GM10248 (cell line): Measurements from ENCODE around the gene ST6GALNAC1.
A peak's percentile ranks its signal among the peaks of the same experiment; 100 is the strongest.

Experiments
- CTCF ChIA-PET: fragments of 300-600 bp; sonication (Branson Sonifier 250); formaldehyde crosslinking; extraction: SDS; loops from one replicate; lab custom pipeline; 2021; ENCODE audit warnings: antibody characterized with exemption; lab: Yijun Ruan, JAX
- POLR2A ChIA-PET: fragments of 350-650 bp; sonication (Branson Sonifier 250); formaldehyde crosslinking; extraction: SDS; loops from one replicate; lab custom pipeline; 2020; ENCODE audit warnings: antibody characterized with exemption; lab: Yijun Ruan, JAX
- DNase-seq: peaks from one replicate; pipeline ENCODE4 v3.0.0; 2012; ENCODE audit errors: extremely low spot score
- TF ChIP-seq, protein P1 (sequence below): IDR thresholded peaks from 2 replicates; pipeline ENCODE4 v1.5.1; 2012; ENCODE audit warnings: mild to moderate bottlenecking, low read depth; ENCODE audit errors: extremely low read depth, missing control alignments, control extremely low read depth

Gene ST6GALNAC1

DNA sequence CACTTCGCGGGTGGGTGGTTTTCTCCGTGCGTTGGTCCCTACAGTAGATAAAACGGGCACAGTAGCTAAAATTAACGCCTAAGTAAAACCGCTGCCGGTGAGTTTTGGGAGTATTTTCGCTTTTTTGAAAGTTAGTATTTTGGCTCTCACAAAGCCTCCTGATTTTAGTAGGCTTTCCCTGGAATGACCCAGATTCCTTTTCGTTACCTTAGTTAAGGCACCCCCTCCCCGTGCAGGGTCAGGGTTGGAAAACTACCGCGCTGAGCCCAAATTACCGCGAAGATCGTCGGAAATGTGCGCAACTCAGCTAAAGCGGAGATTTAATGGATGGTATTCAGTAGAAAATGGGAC is 28.3 kb upstream of the ST6GALNAC1 start:
- ChIA-PET POLR2A (interaction anchor here (0.7 to 1.0 kb wide), 2 partner anchors 10 to 773 kb away, joined by 3 read pairs; no protein-coding TSS in a partner anchor), CTCF (interaction anchor here (1.0 to 2.9 kb wide), 7 partner anchors 10 to 165 kb away, joined by 3 to 31 read pairs (median 4); no protein-coding TSS in a partner anchor)

DNA sequence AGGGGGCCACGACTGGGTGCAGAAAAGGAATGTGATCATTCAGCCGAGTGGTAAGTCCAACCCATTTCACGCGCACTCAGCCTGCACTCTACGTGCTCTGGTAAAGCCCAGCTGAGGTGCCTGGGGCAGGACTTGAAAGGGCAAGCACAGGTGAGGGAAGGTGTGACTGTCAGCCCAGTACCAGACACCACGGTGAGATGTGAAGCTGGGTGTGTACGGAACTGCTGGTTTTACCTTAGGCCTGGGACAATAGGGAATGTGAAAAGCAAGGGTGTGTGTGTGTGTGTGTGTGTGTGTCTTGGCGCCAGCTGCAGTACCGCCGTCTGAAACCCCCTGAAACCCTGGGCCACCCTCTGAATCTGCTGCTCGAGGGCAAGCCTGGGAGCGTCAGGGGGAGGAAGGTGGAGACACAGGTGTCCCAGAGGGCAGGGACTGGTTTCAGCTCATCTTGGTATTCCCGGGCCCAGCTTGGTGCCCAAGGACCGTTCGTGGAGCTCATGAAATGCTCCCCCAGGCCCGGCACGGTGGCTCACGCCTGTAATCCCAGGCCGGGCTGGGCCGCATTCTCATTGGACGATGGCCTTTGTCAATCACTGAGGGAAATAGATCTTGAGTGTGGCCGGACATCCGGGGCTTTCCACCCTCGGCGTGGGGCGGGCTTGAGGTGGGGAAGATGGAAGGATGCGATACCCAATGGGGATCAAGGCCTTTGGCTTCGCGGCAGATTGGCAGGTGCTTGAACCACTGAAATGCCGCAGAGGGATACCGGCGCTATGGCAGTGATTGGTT is 27.8 kb upstream of the ST6GALNAC1 start:
- TF ChIP-seq, protein P1, sequence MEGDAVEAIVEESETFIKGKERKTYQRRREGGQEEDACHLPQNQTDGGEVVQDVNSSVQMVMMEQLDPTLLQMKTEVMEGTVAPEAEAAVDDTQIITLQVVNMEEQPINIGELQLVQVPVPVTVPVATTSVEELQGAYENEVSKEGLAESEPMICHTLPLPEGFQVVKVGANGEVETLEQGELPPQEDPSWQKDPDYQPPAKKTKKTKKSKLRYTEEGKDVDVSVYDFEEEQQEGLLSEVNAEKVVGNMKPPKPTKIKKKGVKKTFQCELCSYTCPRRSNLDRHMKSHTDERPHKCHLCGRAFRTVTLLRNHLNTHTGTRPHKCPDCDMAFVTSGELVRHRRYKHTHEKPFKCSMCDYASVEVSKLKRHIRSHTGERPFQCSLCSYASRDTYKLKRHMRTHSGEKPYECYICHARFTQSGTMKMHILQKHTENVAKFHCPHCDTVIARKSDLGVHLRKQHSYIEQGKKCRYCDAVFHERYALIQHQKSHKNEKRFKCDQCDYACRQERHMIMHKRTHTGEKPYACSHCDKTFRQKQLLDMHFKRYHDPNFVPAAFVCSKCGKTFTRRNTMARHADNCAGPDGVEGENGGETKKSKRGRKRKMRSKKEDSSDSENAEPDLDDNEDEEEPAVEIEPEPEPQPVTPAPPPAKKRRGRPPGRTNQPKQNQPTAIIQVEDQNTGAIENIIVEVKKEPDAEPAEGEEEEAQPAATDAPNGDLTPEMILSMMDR: no peak
- CTCF ChIA-PET: interaction anchor here (1.0 to 2.9 kb wide), 7 partner anchors 10 to 164 kb away, joined by 3 to 31 read pairs (median 4); no protein-coding TSS in a partner anchor
- DNase-seq: peak; percentile 99
- POLR2A ChIA-PET: interaction anchor here (0.7 to 1.0 kb wide), 3 partner anchors 11 to 773 kb away, joined by 3 read pairs; no protein-coding TSS in a partner anchor

More for the DNA sequence above, 28.3 kb upstream of the ST6GALNAC1 start:
- TF ChIP-seq, protein P1: no peak
- no peak for DNase-seq

DNA sequence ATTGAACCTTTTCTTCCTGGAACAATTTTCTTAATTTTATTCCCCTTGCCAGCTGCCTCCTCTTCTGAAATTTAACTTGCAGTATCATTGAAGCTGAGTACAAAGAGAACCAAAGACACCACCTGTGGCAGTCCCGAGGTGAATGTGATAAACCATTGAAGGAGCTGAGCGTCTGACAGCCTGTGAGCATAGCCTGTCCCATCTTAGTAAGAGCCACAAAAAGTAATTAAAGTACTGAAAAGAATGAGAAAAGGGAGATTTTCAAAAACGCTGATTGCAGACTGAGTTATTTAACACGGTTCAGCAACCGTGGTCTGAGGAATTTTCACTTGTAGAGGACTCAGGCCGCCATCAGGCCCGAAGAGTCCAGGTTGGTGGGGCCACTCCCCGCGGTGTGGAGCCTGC is 27.2 kb upstream of the ST6GALNAC1 start:
- TF ChIP-seq, protein P1: no peak
- ChIA-PET CTCF (interaction anchor here (1.1 to 2.9 kb wide), 4 partner anchors 11 to 164 kb away, joined by 3 to 31 read pairs (median 4); no protein-coding TSS in a partner anchor), POLR2A (interaction anchor here (0.7 kb wide), 1 partner anchor 111 kb away, joined by 3 read pairs; no protein-coding TSS in a partner anchor)
- no peak for DNase-seq

DNA sequence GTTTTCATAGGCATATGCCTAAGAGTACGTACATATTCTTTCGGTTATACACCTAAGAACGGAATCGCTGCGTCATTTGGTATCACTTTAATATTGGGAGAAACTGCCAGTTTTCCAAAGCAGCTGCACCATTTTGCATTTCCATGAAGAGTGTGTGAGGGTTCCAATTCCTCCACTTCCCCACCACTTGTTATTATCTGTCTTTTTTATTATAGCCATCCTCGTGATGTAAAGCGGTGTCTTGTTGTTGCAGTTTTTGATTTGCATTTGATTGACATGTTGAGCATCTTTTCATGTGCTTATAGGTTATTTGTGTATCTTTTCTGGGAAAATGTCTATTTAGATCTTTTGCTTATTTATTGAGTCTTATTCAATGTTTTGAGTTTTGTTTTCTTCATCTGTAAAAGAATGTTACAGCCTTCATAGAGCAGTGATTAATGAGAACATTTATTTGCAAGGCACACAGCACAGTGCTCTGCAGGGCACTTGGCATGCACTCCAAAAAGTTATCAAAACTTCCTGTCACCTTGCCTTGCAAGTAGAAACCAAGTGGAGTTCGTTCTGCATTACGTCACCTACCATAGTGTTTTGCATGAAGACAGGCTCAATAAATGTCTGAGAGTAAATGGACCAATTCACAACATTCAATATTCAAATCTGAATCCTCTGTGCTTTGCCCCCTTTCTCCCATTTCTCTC is 26.6 kb upstream of the ST6GALNAC1 start:
- CTCF ChIA-PET: interaction anchor here (0.7 to 1.1 kb wide), 2 partner anchors 12 to 22 kb away, joined by 3 read pairs; no protein-coding TSS in a partner anchor

DNA sequence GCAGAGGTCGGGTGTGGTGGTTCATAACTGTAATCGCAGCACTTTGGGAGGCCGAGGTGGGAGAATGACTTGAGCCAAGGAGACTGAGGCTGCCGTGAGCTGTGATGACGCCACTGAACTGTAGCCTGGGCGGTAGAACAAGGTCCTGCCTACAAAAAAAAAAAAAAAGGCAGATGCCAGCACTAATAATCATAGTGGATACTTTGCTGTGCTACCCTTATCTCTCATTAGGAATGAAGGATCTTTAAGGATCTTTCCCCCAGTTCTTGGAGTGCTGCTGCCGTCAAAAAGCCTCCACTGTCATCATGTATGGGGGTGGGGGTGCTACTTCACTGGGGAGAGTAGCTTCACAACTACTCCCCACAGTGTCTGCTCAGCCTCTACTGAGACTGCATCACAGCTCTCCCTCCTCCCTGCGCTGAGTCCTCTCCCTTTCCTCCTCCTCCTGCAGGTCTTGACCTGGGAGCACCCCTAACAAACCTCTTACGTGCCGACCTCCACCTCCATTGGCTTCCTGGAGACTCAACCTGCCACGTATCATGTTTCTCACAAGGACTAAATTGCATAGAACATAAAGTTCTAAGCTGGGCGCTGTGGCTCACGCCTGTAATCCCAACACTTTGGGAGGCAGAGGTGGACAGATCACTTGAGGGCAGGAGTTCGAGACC is 24.4 kb upstream of the ST6GALNAC1 start:
- ChIA-PET POLR2A (no interaction called here), CTCF (interaction anchor here (1.5 kb wide), 1 partner anchor 13 kb away, joined by 5 read pairs; no protein-coding TSS in a partner anchor)
- TF ChIP-seq, protein P1: no peak
- DNase-seq: no peak

More for the DNA sequence above, 26.6 kb upstream of the ST6GALNAC1 start:
- POLR2A ChIA-PET: no interaction called here
- TF ChIP-seq, protein P1: no peak
- DNase-seq: no peak

DNA sequence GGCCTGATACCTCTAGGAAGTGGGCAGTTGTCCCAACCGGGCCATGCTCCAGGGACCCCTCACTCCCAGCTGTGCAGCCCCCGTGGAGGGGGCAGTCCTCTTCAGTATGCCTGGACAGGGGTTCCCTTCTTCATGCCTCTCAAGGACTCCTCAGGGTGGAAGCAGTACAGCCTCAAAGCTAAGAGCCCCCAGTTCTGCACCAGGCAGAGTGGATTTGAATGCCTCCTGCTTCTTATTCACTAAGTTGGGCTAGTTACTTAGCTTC is 23.9 kb upstream of the ST6GALNAC1 start:
- ChIA-PET CTCF (interaction anchor here (1.5 kb wide), 1 partner anchor 14 kb away, joined by 5 read pairs; no protein-coding TSS in a partner anchor), POLR2A (no interaction called here)
- DNase-seq: no peak
- TF ChIP-seq, protein P1: no peak
